Progenitor cell of endocrine pancreas (in vitro differentiated cells): ENCODE measurements around the gene PLOD3. TPM values are rescaled to one million over a fixed set of nuclear protein-coding genes. Genes with fewer than 3 reads are reported as not detected.

Source experiments
- DNase-seq: peaks from one replicate; pipeline ENCODE4 v3.0.0; 2021; ENCODE audit warnings: low spot score; ENCODE audit not compliant: unreplicated experiment
- H3K27ac Mint-ChIP-seq: 2 replicates; pipeline ENCODE4 v1.8.0; 2021; ENCODE audit warnings: mild to moderate bottlenecking, moderate library complexity, mixed read lengths
- H3K27me3 Mint-ChIP-seq: 2 replicates; pipeline ENCODE4 v1.8.0; 2021; ENCODE audit warnings: mixed read lengths
- H3K36me3 Mint-ChIP-seq: 2 replicates; pipeline ENCODE4 v1.8.0; 2022; ENCODE audit warnings: mixed read lengths; ENCODE audit not compliant: insufficient read depth
- H3K4me1 Mint-ChIP-seq: 2 replicates; pipeline ENCODE4 v1.8.0; 2021; ENCODE audit warnings: low read depth, mixed read lengths
- H3K4me3 Mint-ChIP-seq: 2 replicates; pipeline ENCODE4 v1.8.0; 2021; ENCODE audit warnings: low read depth, mild to moderate bottlenecking, moderate library complexity, mixed read lengths
- H3K9me3 Mint-ChIP-seq: 2 replicates; pipeline ENCODE4 v1.8.0; 2021; ENCODE audit warnings: low read depth, mixed read lengths
- total RNA-seq: library from RNA; stranded (reverse); gene quantifications from 2 replicates; pipeline ENCODE4 v1.2.1, GENCODE V29; 2021
- TF ChIP-seq, protein P1 (sequence below): fragments of 200-600 bp; sonication (generic); IDR thresholded peaks from one replicate; pipeline ENCODE4 v1.5.0; 2021; ENCODE audit warnings: antibody characterized with exemption, mild to moderate bottlenecking; ENCODE audit not compliant: unreplicated experiment

The PLOD3 gene
- total RNA-seq, 1 donor from 2014 or later, result 89.8 TPM

- DNase-seq, result no peak
- H3K4me1 Mint-ChIP-seq, result peaks cover 20% of the 10 kb centered on the region
- H3K9me3 Mint-ChIP-seq, result no peaks in the 10 kb centered on the region
- H3K4me3 Mint-ChIP-seq, result peak overlapping the region; percentile 99
- peak overlapping the region; percentile 76 for H3K27ac Mint-ChIP-seq
- no peaks in the 10 kb centered on the region for H3K27me3 Mint-ChIP-seq
- H3K36me3 Mint-ChIP-seq, result peaks cover 5% of the 10 kb centered on the region
- TF ChIP-seq, protein P1, sequence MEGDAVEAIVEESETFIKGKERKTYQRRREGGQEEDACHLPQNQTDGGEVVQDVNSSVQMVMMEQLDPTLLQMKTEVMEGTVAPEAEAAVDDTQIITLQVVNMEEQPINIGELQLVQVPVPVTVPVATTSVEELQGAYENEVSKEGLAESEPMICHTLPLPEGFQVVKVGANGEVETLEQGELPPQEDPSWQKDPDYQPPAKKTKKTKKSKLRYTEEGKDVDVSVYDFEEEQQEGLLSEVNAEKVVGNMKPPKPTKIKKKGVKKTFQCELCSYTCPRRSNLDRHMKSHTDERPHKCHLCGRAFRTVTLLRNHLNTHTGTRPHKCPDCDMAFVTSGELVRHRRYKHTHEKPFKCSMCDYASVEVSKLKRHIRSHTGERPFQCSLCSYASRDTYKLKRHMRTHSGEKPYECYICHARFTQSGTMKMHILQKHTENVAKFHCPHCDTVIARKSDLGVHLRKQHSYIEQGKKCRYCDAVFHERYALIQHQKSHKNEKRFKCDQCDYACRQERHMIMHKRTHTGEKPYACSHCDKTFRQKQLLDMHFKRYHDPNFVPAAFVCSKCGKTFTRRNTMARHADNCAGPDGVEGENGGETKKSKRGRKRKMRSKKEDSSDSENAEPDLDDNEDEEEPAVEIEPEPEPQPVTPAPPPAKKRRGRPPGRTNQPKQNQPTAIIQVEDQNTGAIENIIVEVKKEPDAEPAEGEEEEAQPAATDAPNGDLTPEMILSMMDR, result no peak
Measured at GRCh38 chr7:101216001-101216859, 1.2 kb downstream of the PLOD3 start.

DNA sequence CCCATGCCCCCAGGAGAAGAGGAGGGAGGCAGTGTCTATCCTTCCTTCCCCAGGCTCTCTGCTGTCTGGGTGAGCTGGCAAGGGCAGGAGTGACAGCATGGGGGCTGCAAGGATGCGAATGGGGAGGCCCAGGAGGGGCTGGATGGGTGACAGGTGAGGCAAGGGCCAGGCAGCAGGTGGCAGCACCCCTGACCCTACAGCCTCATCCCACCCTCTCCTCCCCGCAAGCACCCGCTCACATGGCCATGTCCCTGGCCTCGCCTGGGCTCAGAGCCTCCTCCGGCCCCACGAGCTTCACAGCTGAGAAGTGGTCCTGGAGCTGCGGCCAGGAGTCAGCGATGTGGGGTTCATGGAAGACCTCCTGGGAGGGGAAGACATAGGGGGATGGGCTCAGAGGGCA, 5.4 kb downstream of the PLOD3 start:
- no peak overlapping the region for H3K4me3 Mint-ChIP-seq
- H3K36me3 Mint-ChIP-seq, result peaks cover 14% of the 10 kb centered on the region
- no peak overlapping the region for H3K27ac Mint-ChIP-seq
- no peaks in the 10 kb centered on the region for H3K9me3 Mint-ChIP-seq
- no peak for DNase-seq
- H3K4me1 Mint-ChIP-seq, result peaks cover 8% of the 10 kb centered on the region
- no peaks in the 10 kb centered on the region for H3K27me3 Mint-ChIP-seq
- TF ChIP-seq, protein P1, result no peak

DNA sequence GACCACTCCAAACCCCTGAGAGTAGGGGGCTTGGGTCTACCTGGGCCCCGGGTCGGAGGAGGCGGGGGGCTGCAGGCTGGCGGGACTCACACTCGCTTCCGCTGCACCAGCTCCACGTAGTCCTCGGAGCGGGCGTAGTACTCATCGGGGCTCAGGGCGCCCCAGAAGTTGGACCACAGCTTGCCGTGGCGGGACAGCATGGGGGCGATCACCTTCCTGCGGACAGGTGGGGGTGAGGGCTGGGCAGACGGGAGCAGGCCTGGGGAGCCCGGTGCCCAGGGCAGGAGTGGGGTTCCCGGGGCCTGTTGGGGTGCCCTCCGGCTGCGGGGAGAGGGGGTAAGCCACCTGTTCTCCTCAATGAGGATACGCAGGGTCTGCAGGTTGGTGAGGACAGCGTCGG, 5.9 kb downstream of the PLOD3 start:
- H3K9me3 Mint-ChIP-seq, result no peaks in the 10 kb centered on the region
- TF ChIP-seq, protein P1, result no peak
- no peak overlapping the region for H3K27ac Mint-ChIP-seq
- H3K36me3 Mint-ChIP-seq, result peaks cover 14% of the 10 kb centered on the region
- H3K4me3 Mint-ChIP-seq, result no peak overlapping the region
- DNase-seq, result no peak
- H3K27me3 Mint-ChIP-seq, result no peaks in the 10 kb centered on the region
- H3K4me1 Mint-ChIP-seq, result peaks cover 5% of the 10 kb centered on the region

DNA sequence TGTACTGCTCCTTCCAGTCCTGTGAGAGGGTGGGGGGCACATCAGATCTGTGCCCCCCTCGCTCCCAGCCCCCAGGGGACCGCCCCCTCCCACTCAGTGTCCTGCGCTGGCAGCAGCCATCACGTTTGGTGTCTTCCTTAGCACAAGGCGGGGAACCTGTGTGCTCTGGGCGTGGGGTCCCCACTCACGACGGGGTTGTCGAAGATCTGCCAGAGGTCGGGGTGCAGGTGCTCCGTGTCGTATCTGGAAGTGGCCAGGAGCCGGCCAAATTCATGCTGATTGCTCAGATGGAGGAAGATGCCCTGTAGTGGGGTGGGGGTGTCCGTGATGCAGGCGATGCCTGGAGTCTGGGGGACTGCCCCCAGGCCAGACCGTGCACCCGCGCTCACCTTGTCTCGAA, 7.2 kb downstream of the PLOD3 start:
- H3K9me3 Mint-ChIP-seq, result no peaks in the 10 kb centered on the region
- DNase-seq, result no peak
- H3K27ac Mint-ChIP-seq, result no peak overlapping the region
- peaks cover 15% of the 10 kb centered on the region for H3K36me3 Mint-ChIP-seq
- TF ChIP-seq, protein P1, result no peak
- no peaks in the 10 kb centered on the region for H3K4me1 Mint-ChIP-seq
- H3K27me3 Mint-ChIP-seq, result no peaks in the 10 kb centered on the region
- H3K4me3 Mint-ChIP-seq, result no peak overlapping the region

GRCh38 chr7:101208794-101209193, 8.6 kb downstream of the PLOD3 start:
- Mint-ChIP-seq H3K27ac (no peak overlapping the region), H3K4me3 (no peak overlapping the region), H3K9me3 (no peaks in the 10 kb centered on the region), H3K4me1 (no peaks in the 10 kb centered on the region), H3K36me3 (peaks cover 11% of the 10 kb centered on the region), H3K27me3 (peaks cover 6% of the 10 kb centered on the region)
- DNase-seq, result no peak
- TF ChIP-seq, protein P1, result no peak
